HG03045 (cell line): ENCODE measurements around the gene PHF19.

ENCODE experiments used
- ATAC-seq: cut with Tn5 transposase; IDR thresholded peaks from one replicate; pipeline ENCODE4 v1.9.1; 2021; ENCODE audit warnings: mild to moderate bottlenecking, moderate library complexity; ENCODE audit not compliant: unreplicated experiment

PHF19 gene

GRCh38 chr9:120892748-120893610, 16.0 kb upstream of the PHF19 start:
- peak; percentile 57 for ATAC-seq

- ATAC-seq = peak; percentile 28
Observed at GRCh38 chr9:120891884-120892747, 15.1 kb upstream of the PHF19 start.

- no peak for ATAC-seq
Observed at GRCh38 chr9:120891245-120891883, 14.4 kb upstream of the PHF19 start.

- no peak for ATAC-seq
Observed at GRCh38 chr9:120890320-120891244, 13.6 kb upstream of the PHF19 start.

GRCh38 chr9:120889606-120890271, 12.8 kb upstream of the PHF19 start:
- no peak for ATAC-seq

GRCh38 chr9:120888626-120889025, 11.6 kb upstream of the PHF19 start:
- ATAC-seq = no peak

- ATAC-seq = no peak
Observed at GRCh38 chr9:120886490-120886967, 9.5 kb upstream of the PHF19 start.

GRCh38 chr9:120885958-120886357, 9.0 kb upstream of the PHF19 start:
- ATAC-seq = no peak

- ATAC-seq = no peak
Observed at GRCh38 chr9:120885457-120885856, 8.5 kb upstream of the PHF19 start.

- ATAC-seq = no peak
Observed at GRCh38 chr9:120883608-120883996, 6.6 kb upstream of the PHF19 start.

GRCh38 chr9:120882935-120883607, 6.1 kb upstream of the PHF19 start:
- ATAC-seq = no peak

- ATAC-seq = no peak
Observed at GRCh38 chr9:120879446-120879845, 2.5 kb upstream of the PHF19 start.

GRCh38 chr9:120878188-120879130, 1.5 kb upstream of the PHF19 start:
- ATAC-seq = no peak

- ATAC-seq = peak; percentile 42
Observed at GRCh38 chr9:120877276-120878034, 467 bp upstream of the PHF19 start.

- ATAC-seq = peak; percentile 59
Observed at GRCh38 chr9:120875954-120876841, 790 bp downstream of the PHF19 start.

GRCh38 chr9:120875643-120875953, 1.4 kb downstream of the PHF19 start:
- no peak for ATAC-seq
